ENCODE data around the gene IFFO2. TPM values are rescaled to one million over a fixed set of nuclear protein-coding genes. Genes with fewer than 3 reads are reported as not detected.

The IFFO2 gene
- total and polyA plus RNA-seq, 2 of the 13 experiments (the other 11 are each of a cell fraction or from before 2014, with no cell fraction given): 7.3 to 16.7 TPM

DNA sequence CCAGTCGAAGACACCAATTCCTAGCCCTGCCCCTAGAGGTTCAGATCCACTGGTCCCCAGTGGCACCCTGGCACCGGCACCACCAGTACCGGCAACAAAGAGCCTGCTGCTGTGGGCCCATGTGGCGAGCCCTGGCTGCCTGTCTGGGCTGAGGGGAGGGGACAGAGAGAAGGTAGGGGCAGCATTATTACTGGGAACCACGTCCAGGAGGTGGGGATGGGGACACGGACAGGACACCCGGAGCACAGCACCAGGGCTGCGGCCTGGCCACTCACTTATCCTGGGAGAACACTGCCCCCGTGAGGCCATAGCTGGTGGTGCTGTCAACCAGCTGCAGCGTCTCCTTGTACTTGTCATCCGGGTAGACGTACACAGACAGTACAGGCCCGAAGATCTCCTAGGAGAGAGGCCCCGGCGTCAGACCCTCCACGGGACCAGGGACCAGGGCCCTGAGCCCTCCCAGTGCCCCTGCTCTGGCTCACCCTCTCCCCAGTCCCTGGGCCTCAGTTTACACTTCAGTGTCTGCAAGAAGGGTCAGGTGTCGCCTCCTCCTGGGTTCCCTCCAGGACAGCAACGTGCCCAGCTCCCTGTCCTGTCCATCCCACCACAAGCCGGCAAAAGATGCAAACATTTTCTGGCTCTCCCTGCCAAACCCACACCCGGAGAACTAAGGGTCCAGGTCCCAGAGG lies 81.2 kb downstream of the IFFO2 start (continued):
- TF ChIP-seq, protein P1, sequence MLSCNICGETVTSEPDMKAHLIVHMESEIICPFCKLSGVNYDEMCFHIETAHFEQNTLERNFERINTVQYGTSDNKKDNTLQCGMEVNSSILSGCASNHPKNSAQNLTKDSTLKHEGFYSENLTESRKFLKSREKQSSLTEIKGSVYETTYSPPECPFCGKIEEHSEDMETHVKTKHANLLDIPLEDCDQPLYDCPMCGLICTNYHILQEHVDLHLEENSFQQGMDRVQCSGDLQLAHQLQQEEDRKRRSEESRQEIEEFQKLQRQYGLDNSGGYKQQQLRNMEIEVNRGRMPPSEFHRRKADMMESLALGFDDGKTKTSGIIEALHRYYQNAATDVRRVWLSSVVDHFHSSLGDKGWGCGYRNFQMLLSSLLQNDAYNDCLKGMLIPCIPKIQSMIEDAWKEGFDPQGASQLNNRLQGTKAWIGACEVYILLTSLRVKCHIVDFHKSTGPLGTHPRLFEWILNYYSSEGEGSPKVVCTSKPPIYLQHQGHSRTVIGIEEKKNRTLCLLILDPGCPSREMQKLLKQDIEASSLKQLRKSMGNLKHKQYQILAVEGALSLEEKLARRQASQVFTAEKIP (CRISPR knock-in tag; IDR thresholded peaks at IDR 0.05; ENCODE audit: borderline replicate concordance): no peak
- peak; percentile 44; the same call in 1 of the 2 replicates for TF ChIP-seq RAD21 (CRISPR knock-in tag; IDR thresholded peaks at IDR 0.05)

DNA sequence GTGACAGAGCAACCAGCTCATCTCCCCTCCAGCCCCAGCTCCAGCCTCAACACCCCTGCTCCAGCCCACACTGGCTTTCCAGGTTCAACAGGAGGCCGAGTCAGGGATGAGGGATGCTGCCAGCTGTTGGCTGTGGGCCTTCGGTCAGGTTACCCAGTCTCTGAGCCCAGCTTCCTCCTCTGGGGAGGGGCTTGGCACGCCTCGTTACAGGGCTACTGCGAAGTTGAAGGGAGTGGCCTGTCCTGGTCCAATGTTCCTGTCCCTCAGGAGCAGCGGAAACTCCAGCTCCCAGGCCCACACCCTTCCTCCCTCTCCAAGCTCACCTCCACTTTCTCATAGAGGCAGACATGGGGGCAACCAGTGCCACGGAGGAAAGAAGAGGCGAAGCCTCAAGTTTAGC lies 81.9 kb downstream of the IFFO2 start:
- no peak overlapping the region for H3K9ac ChIP-seq (ENCODE audit: insufficient read depth, low read depth, low read length)

More for the DNA sequence above, 81.9 kb downstream of the IFFO2 start:
- BruUV-seq (replicated peaks): no TSS peak
- ATAC-seq (no peak), FAIRE-seq (no peak), DNase-seq (ENCODE audit: low spot score) (no peak)
- no peaks in the 10 kb centered on the region for H3K4me1 ChIP-seq (ENCODE audit: insufficient read depth, low read length)
- in situ Hi-C loops (cut with HindIII; ENCODE audit: extremely low pct_ligation_motif_present, low pct_unique_long_range_greater_than_20kb) (no loop called here), intact Hi-C loops (cut with micrococcal nuclease; ENCODE audit: unreplicated experiment) (no loop called here)
- H2AFZ ChIP-seq (ENCODE audit: low read length): no peak overlapping the region
- H3K4me3 ChIP-seq (replicated peaks in 1 of 3; ENCODE audit: insufficient read depth in 1 of 3, low read depth in 2 of 3, low read length in 3 of 3): no peak overlapping the region
- H3K36me3 ChIP-seq (replicated peaks in 1 of 2; ENCODE audit: control insufficient read depth in 1 of 2, insufficient read depth in 2 of 2, low read length in 2 of 2): peaks cover 28 to 69% of the 10 kb centered on the region in 2 experiments
- H3K27ac ChIP-seq (ENCODE audit: extremely low read length, insufficient read depth, low read length): no peak overlapping the region
- TF ChIP-seq CHCHD3 (CRISPR knock-in tag; IDR thresholded peaks at IDR 0.05) (no peak), POLR2A (IDR thresholded peaks at IDR 0.05; ENCODE audit: insufficient read depth in 1 of 2, low read depth in 2 of 2, low read length in 2 of 2) (0 out of 4 replicates have a peak, but pooled peaks of 1 of the 2 experiments have one; percentile 18), PLRG1 (conservative IDR thresholded peaks at IDR 0.05) (no peak)
- TF ChIP-seq, protein P2, sequence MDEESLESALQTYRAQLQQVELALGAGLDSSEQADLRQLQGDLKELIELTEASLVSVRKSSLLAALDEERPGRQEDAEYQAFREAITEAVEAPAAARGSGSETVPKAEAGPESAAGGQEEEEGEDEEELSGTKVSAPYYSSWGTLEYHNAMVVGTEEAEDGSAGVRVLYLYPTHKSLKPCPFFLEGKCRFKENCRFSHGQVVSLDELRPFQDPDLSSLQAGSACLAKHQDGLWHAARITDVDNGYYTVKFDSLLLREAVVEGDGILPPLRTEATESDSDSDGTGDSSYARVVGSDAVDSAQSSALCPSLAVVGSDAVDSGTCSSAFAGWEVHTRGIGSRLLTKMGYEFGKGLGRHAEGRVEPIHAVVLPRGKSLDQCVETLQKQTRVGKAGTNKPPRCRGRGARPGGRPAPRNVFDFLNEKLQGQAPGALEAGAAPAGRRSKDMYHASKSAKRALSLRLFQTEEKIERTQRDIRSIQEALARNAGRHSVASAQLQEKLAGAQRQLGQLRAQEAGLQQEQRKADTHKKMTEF (CRISPR knock-in tag; IDR thresholded peaks at IDR 0.05): no peak
- ChIA-PET POLR2A (no interaction called here), CTCF (ENCODE audit: low intra/inter-chr PET ratio, low total read pairs) (interaction anchor here (1.2 kb wide), 1 partner anchor 32 kb away, joined by 3 read pairs; no protein-coding TSS in a partner anchor)
- no peaks in the 10 kb centered on the region for H3K27me3 ChIP-seq (ENCODE audit: control insufficient read depth in 1 of 2, insufficient read depth in 2 of 2, low read length in 2 of 2)
- no peaks in the 10 kb centered on the region for H3K9me3 ChIP-seq (ENCODE audit: low read length)
- no peak overlapping the region for H3K4me2 ChIP-seq (ENCODE audit: low read depth, low read length)
- WGBS (ENCODE audit: low lambda C conversion rate): 96% methylated on average over 8 of the region's 8 CpGs
- H4K20me1 ChIP-seq (ENCODE audit: insufficient read depth, low read length): peaks cover 30% of the 10 kb centered on the region
- no peaks in the 10 kb centered on the region for H3K79me2 ChIP-seq (ENCODE audit: insufficient read depth, low read length)
